Uterus (tissue), 4 donors: ENCODE data around the gene HOXC5. TPM values are rescaled to one million over a fixed set of nuclear protein-coding genes. Genes with fewer than 3 reads are reported as not detected.

Experiments
- DNase-seq, 2 donors: peaks; one replicate each; pipeline ENCODE4 v3.0.0-alpha.2; 2019 to 2020
- H3K27ac ChIP-seq, 2 donors: fragments of 200-600 bp; sonication (generic); 1 replicate in 1 of 2; 2 replicates in 1 of 2; pipeline ENCODE4 v1.5.1; 2016 to 2018
- H3K27me3 ChIP-seq, 2 donors: fragments of 200-600 bp; sonication (generic); one replicate each; pipeline ENCODE4 v1.5.1; 2018 to 2019; ENCODE audit warnings: control low read depth in 1 of 2
- H3K36me3 ChIP-seq, 2 donors: fragments of 200-600 bp; sonication (generic); one replicate each; pipeline ENCODE4 v1.5.1; 2019; ENCODE audit warnings: control low read depth in 1 of 2
- H3K4me1 ChIP-seq, 2 donors: fragments of 200-600 bp; sonication (generic); one replicate each; pipeline ENCODE4 v1.5.1; 2018 to 2019; ENCODE audit warnings: control low read depth in 1 of 2
- H3K4me3 ChIP-seq, 2 donors: fragments of 200-600 bp; sonication (generic); 1 replicate in 1 of 2; 2 replicates in 1 of 2; pipeline ENCODE4 v1.5.1; 2018 to 2019; ENCODE audit warnings: mild to moderate bottlenecking in 1 of 2
- H3K9me3 ChIP-seq, 2 donors: fragments of 200-600 bp; sonication (generic); one replicate each; pipeline ENCODE4 v1.5.1; 2019; ENCODE audit warnings: control low read depth in 1 of 2
- POLR2A ChIP-seq, 2 donors: fragments of 450-650 bp; IDR thresholded peaks; one replicate each; pipeline ENCODE4 v1.6.1; 2016; ENCODE audit warnings: antibody characterized with exemption in 2 of 2, mild to moderate bottlenecking in 1 of 2, moderate library complexity in 1 of 2
- intact Hi-C: fragments of 100-400 bp; cut with DNase I; formaldehyde crosslinking; loops from one replicate; pipeline ENCODE4 v1.15.1; 2023; ENCODE audit warnings: low total_unique reads
- total RNA-seq, 4 donors: library from RNA; depleted of rRNA in 3 of 4; stranded (reverse); fragments of >200 nt in 3 of 4; gene quantifications; one replicate each; pipeline versions ENCODE4 v1.1.0 to v1.2.4, GENCODE V29; 2014 to 2023
- TF ChIP-seq, protein P1 (sequence below), 4 experiments: fragments of 200-600 bp in 2 of 4; fragments of 450-650 bp in 2 of 4; sonication (generic) in 2 of 4; IDR thresholded peaks; one replicate each; pipeline ENCODE4 v1.5.1; 2016 to 2019; ENCODE audit warnings: antibody characterized with exemption in 4 of 4, mild to moderate bottlenecking in 2 of 4, moderate library complexity in 1 of 4
- donor health status: DM: yes; HTN: yes; CAD: no.

The HOXC5 gene
- total RNA-seq, 4 donors from 2014 or later = 3.5 to 10.2 TPM; not detected in 2

DNA sequence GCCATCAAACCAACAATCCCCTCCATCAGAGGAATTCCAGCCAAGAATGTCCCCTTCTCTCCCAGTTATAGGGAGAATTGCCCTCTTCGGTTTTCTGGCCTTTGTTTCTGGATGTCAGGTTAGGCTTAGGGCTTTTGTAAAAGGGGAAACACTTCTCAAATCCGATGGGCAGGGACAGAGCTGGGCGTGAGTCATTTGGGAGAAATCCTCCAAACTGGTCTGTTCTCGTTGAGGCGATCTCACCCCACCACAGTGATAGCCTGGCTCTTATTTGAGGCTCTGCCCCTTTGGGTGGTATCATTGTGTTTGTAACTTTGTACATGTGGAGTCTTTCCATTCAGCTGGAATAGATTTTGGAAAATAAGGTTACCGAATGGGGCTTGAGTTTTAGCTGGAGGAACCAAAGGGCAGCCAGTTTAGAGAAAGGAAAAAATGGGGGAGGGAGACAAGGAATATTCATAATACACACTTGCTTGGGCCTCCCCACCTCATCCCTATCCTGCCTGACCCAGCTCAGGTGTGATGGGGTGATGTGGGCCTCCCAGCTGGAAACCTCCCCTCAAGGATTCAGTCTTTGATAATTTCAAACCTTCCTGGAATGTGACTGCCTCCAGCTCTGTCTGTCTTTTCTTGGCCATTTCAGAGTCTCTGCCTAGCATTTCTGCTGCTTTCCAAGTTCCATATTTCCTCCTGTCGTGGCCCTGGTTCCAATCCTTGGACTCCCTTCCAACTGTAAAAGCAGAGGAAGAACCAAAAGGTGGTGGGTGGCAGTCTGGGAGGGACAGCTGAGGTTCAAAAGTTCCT lies 28.3 kb downstream of the HOXC5 start:
- no peaks in the 10 kb centered on the region for H3K27me3 ChIP-seq
- intact Hi-C loops = no loop called here
- H3K27ac ChIP-seq = no peak overlapping the region
- no peaks in the 10 kb centered on the region for H3K36me3 ChIP-seq
- DNase-seq = no peak
- H3K4me1 ChIP-seq = no peaks in the 10 kb centered on the region
- no peak overlapping the region for H3K4me3 ChIP-seq
- no peak for TF ChIP-seq POLR2A (IDR thresholded peaks at IDR 0.05)
- TF ChIP-seq, protein P1, sequence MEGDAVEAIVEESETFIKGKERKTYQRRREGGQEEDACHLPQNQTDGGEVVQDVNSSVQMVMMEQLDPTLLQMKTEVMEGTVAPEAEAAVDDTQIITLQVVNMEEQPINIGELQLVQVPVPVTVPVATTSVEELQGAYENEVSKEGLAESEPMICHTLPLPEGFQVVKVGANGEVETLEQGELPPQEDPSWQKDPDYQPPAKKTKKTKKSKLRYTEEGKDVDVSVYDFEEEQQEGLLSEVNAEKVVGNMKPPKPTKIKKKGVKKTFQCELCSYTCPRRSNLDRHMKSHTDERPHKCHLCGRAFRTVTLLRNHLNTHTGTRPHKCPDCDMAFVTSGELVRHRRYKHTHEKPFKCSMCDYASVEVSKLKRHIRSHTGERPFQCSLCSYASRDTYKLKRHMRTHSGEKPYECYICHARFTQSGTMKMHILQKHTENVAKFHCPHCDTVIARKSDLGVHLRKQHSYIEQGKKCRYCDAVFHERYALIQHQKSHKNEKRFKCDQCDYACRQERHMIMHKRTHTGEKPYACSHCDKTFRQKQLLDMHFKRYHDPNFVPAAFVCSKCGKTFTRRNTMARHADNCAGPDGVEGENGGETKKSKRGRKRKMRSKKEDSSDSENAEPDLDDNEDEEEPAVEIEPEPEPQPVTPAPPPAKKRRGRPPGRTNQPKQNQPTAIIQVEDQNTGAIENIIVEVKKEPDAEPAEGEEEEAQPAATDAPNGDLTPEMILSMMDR (IDR thresholded peaks at IDR 0.05) = no peak
- no peaks in the 10 kb centered on the region for H3K9me3 ChIP-seq

DNA sequence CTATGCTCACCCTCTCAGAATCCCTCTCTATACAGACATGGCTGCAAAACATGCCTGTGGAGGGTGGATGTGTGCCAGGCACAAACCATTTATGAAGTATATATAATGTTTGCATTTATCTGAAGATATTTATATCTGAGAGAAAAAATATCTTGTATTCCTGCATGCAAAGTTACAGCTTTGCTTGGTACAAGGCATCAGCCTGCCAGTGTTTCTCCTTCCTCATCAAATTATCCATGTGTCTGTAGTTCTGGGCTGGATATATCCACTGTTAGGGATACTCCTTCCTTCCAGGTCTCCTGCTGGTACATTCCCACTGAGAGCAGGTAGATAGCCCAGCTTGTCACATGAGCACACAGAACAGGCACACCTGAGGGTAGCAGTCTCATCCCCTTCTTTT lies 32.8 kb downstream of the HOXC5 start:
- intact Hi-C loops = no loop called here
- no peaks in the 10 kb centered on the region for H3K36me3 ChIP-seq

DNA sequence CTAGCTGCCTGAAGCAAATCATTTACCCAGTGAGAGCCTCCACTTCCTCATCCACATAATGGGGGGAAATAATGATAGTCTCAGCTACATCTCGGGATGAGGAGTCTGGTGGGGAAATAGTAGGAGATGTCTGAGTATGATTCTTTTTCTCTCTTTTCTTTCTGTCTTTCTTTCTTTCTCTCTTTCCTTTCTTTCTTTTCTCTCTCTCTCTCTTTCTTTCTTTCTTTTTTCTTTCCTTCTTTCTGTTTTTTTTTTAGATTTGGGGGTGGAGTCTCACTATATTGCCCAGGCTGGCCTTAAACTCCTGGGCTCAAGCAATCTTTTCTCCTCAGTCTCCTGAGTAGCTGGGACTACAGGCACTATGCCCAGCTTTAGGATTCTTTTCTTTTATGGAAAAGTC lies 33.6 kb downstream of the HOXC5 start:
- TF ChIP-seq, protein P1 (IDR thresholded peaks at IDR 0.05) = no peak
- no peak for TF ChIP-seq POLR2A (IDR thresholded peaks at IDR 0.05)
- Histone ChIP-seq H3K4me3 (no peak overlapping the region), H3K36me3 (no peaks in the 10 kb centered on the region), H3K27ac (no peak overlapping the region), H3K4me1 (no peaks in the 10 kb centered on the region), H3K27me3 (no peaks in the 10 kb centered on the region), H3K9me3 (no peaks in the 10 kb centered on the region)
- intact Hi-C loops = no loop called here
- no peak for DNase-seq

More for the DNA sequence above, 32.8 kb downstream of the HOXC5 start:
- Histone ChIP-seq H3K4me3 (no peak overlapping the region), H3K4me1 (no peaks in the 10 kb centered on the region), H3K9me3 (no peaks in the 10 kb centered on the region), H3K27ac (no peak overlapping the region), H3K27me3 (no peaks in the 10 kb centered on the region)
- TF ChIP-seq POLR2A (IDR thresholded peaks at IDR 0.05) = no peak
- TF ChIP-seq, protein P1 (IDR thresholded peaks at IDR 0.05) = no peak
- DNase-seq = no peak

DNA sequence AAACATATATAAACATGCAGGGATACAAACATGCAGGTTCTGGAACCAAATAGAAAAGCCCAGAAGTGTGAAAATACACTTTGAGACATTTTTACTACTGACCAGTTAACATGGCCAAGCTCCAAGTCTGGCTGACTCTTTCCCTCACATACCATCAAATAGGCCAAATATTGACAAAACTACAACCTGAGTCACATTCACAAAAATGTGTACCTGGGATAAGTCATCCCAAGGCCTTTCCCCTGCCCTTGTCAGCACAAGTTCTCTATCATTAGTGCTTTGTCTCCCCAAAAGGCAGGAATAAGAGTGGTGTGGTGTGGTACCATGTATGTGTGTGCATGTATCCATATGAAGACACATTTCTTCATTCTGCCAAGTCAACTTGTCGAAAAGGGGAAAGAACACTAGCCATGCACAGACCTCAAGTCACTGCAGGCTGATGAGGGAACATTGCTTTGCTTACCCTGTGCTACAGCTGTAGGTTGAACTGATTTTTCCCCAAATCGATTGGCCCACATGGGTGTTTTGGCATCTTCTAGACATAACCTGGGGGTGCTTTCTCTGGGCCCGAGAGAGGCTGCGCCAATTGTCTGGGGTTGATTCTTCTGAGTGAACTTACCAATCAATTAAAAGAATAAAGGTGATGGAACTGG lies 35.7 kb downstream of the HOXC5 start:
- Histone ChIP-seq H3K4me1 (no peaks in the 10 kb centered on the region), H3K27me3 (no peaks in the 10 kb centered on the region), H3K36me3 (no peaks in the 10 kb centered on the region), H3K4me3 (no peak overlapping the region), H3K9me3 (no peaks in the 10 kb centered on the region), H3K27ac (no peak overlapping the region)
- intact Hi-C loops = no loop called here
- no peak for DNase-seq
- no peak for TF ChIP-seq POLR2A (IDR thresholded peaks at IDR 0.05)
- TF ChIP-seq, protein P1 (IDR thresholded peaks at IDR 0.05) = no peak

DNA sequence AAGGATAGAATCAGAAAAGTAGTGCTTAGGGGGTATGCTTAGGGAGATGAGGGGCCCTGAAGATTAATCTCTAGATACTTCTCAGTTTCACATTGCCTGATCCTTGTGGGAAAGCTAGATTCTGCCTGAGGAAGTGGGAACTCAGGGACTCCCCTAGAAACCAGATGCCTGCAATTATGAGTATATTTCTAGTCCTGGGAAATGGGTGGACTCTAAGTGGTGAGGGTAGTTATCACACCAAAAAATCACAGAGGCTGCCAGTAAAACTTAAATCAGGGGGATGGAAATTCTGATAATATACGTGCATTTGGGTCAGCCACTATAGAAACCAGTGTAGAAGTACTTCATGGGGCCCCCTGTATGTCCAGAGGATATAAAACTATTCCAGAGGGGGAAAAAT lies 39.1 kb downstream of the HOXC5 start:
- no peak overlapping the region for H3K4me3 ChIP-seq
- intact Hi-C loops = no loop called here
- H3K4me1 ChIP-seq = no peaks in the 10 kb centered on the region
- no peaks in the 10 kb centered on the region for H3K36me3 ChIP-seq
- H3K27ac ChIP-seq = no peak overlapping the region
- DNase-seq = no peak
- TF ChIP-seq POLR2A (IDR thresholded peaks at IDR 0.05) = no peak
- TF ChIP-seq, protein P1 (IDR thresholded peaks at IDR 0.05) = no peak
- H3K9me3 ChIP-seq = no peaks in the 10 kb centered on the region
- H3K27me3 ChIP-seq = no peaks in the 10 kb centered on the region
